ENCODE results near the gene COG3.
A peak's percentile ranks its signal among the peaks of the same experiment; 100 is the strongest.

The COG3 gene

DNA sequence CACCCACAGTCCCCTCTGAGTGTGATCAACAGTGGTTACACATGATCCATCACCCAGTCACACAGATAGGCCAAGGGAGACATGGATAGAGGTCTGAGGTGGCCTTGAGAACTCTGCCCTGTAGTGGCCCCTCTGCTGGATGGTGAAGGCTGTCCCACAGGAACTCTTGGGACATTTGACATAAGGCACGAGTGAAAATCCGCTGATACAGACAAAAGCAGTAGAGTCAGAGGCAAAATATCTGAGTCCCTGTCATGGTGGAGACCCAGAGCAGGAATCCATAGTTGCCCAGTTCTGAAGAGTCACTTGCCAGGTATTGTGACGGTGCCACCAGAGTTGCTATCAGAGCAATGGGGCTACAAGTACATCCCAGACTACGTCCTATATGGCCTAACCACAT is 27.8 kb upstream of the COG3 start:
- TF ChIP-seq, protein P1, sequence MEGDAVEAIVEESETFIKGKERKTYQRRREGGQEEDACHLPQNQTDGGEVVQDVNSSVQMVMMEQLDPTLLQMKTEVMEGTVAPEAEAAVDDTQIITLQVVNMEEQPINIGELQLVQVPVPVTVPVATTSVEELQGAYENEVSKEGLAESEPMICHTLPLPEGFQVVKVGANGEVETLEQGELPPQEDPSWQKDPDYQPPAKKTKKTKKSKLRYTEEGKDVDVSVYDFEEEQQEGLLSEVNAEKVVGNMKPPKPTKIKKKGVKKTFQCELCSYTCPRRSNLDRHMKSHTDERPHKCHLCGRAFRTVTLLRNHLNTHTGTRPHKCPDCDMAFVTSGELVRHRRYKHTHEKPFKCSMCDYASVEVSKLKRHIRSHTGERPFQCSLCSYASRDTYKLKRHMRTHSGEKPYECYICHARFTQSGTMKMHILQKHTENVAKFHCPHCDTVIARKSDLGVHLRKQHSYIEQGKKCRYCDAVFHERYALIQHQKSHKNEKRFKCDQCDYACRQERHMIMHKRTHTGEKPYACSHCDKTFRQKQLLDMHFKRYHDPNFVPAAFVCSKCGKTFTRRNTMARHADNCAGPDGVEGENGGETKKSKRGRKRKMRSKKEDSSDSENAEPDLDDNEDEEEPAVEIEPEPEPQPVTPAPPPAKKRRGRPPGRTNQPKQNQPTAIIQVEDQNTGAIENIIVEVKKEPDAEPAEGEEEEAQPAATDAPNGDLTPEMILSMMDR (IDR thresholded peaks at IDR 0.05; ENCODE audit: extremely low read depth, insufficient read depth, missing control alignments) = no peak
- no peak for DNase-seq (ENCODE audit: low spot score)
- in situ Hi-C loops (cut with MboI; ENCODE audit: low pct_unique_long_range_greater_than_20kb, low sequenced_read_pairs, unreplicated experiment) = no loop called here

DNA sequence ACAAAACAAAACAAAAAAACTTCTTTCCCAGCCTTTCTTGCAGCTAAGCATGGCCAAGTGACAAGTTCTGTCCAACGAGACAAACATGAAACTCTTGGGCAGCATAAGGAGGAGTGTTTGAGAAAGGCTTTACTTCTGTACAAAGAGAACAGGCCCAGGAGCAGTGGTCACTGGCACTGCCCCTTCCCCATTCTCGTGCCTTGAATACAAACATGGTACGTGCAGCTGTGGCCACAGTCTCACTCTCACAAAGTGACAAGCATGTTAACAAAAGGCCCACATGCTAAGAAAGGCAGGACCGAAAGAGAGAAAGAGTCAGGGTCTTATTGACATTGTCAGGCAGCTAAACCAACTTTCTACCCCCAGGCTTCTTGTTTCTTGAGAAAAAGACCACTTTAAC is 26.8 kb upstream of the COG3 start:
- TF ChIP-seq, protein P1 (IDR thresholded peaks at IDR 0.05; ENCODE audit: extremely low read depth, insufficient read depth, missing control alignments) = no peak
- DNase-seq (ENCODE audit: low spot score) = no peak
- in situ Hi-C loops (cut with MboI; ENCODE audit: low pct_unique_long_range_greater_than_20kb, low sequenced_read_pairs, unreplicated experiment) = no loop called here

DNA sequence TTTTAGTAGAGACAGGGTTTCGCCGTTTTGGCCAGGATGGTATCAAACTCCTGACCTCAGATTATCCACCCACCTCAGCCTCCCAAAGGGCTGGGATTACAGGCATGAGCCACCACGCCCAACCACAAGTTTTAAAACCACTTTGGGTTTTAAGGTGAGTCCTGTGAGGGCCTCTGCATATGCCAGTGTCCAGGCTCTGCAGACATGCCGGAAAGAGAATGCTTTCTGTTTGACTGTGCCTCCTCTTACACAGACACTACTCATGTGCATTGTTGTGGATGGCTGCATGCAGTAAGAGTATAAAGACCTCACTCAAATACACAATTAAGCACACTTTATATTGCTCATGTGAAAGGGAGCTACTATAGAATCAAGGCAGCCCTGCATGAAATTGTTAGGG is 25.7 kb upstream of the COG3 start:
- in situ Hi-C loops (cut with MboI; ENCODE audit: low pct_unique_long_range_greater_than_20kb, low sequenced_read_pairs, unreplicated experiment) = no loop called here
- DNase-seq (ENCODE audit: low spot score) = no peak
- TF ChIP-seq, protein P1 (IDR thresholded peaks at IDR 0.05; ENCODE audit: extremely low read depth, insufficient read depth, missing control alignments) = no peak

DNA sequence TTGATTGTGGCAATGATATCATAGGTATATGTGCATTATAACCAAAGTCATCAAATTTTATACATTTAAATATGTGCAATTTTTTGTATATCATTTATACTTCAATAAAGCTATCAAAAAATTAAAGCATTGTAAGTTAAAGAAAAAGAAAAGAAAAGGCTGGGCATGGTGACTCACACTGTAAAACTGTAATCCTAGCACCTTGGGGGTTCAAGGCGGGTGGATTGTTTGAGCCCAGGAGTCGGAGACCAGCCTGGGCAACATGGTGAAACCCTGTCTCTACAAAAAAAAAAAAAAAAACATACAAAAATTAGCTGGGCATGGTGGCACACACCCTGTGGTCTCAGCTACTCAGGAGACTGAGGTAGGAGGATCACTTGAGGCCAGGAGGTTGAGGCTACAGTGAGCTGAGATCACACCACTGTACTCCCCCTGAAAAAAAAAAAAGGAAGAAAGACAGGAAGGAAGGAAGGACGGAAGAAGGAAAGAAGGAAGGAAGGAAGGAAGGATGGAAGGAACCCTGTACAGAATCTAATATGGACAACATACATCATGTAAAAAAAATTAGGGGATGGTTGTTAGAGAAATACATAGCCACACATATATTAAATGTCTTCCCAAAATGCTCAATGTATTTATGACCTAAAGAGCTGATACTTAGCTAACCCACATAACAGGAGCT is 24.8 kb upstream of the COG3 start:
- no peak for DNase-seq (ENCODE audit: low spot score)
- in situ Hi-C loops (cut with MboI; ENCODE audit: low pct_unique_long_range_greater_than_20kb, low sequenced_read_pairs, unreplicated experiment) = no loop called here
- TF ChIP-seq, protein P1 (IDR thresholded peaks at IDR 0.05; ENCODE audit: extremely low read depth, insufficient read depth, missing control alignments) = no peak

DNA sequence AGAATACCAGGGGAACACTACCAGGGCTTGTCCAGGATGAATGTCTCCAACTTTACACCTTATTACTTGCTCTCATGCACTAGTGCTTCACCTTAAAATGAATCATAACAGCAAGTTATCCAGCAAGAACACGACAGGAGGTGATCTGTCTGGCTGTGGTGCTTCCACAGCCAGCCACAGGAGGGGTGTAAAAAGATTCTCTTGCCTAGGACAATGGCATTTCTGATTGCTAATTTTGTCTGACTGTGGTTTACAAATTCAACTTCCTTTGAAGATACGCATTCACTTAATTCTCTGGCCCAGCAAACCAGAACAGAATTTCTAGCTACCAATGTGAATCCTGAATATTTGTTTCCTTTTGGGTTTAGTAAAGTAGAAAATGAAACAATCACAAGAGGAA is 23.1 kb upstream of the COG3 start:
- TF ChIP-seq, protein P1 (IDR thresholded peaks at IDR 0.05; ENCODE audit: extremely low read depth, insufficient read depth, missing control alignments) = peak; percentile 41
- in situ Hi-C loops (cut with MboI; ENCODE audit: low pct_unique_long_range_greater_than_20kb, low sequenced_read_pairs, unreplicated experiment) = no loop called here
- peak; percentile 40 for DNase-seq (ENCODE audit: low spot score)

DNA sequence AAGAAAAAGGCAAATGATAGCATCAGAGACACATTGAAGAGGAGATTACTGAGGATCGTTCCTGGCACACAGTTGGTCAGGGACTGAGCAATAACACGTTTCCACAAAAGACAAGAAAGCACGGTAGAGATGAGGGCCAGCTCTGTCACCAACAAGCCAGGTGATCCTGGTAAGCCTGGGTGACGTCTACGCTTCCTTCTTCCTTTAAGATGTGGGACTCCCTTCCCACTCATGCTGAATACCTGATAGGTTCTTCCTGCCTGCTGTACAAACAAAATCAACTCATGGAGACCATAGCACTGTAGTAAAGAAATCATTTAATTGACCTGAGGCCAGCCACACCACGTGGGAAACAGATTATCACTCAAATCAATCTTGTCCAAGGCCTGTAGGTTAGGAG is 19.7 kb upstream of the COG3 start:
- DNase-seq (ENCODE audit: low spot score) = no peak
- TF ChIP-seq, protein P1 (IDR thresholded peaks at IDR 0.05; ENCODE audit: extremely low read depth, insufficient read depth, missing control alignments) = no peak
- in situ Hi-C loops (cut with MboI; ENCODE audit: low pct_unique_long_range_greater_than_20kb, low sequenced_read_pairs, unreplicated experiment) = no loop called here

Data from GM13977 (cell line).